HEK293 (cell line): Measurements from ENCODE around the gene TBXA2R.
"Not testable (repeated sequence)": the region's sequence is repeated elsewhere in the genome, so short reads cannot be mapped to it uniquely, and the experiment has no call there.

Source experiments
- CTCF ChIA-PET: fragments of 350-600 bp; formaldehyde crosslinking; extraction: SDS; loops from one replicate; lab custom pipeline; 2021; ENCODE audit warnings: antibody characterized with exemption; lab: Yijun Ruan, JAX
- POLR2A ChIA-PET: fragments of 300-600 bp; formaldehyde crosslinking; extraction: SDS; loops from one replicate; lab custom pipeline; 2020; ENCODE audit warnings: antibody characterized with exemption, inconsistent platforms; lab: Yijun Ruan, JAX
- H3K27ac ChIP-seq: fragments of 200-500 bp; sonication (Bioruptor generic); 2 replicates; pipeline ENCODE4 v1.5.1; 2014; ENCODE audit warnings: low read depth, low read length, control low read depth, inconsistent platforms; ENCODE audit errors: extremely low read depth
- H3K36me3 ChIP-seq, 2 experiments: fragments of 200-500 bp in 1 of 2; sonication (Bioruptor generic) in 1 of 2; 1 replicate in 1 of 2; 2 replicates in 1 of 2; pipeline ENCODE4 v1.5.1; 2014 to 2017; ENCODE audit warnings: inconsistent platforms in 2 of 2, low read length in 2 of 2; ENCODE audit not compliant: control insufficient read depth in 2 of 2, insufficient read depth in 1 of 2
- H3K4me1 ChIP-seq: fragments of 200-500 bp; sonication (Bioruptor generic); 2 replicates; pipeline ENCODE4 v1.5.1; 2014; ENCODE audit warnings: mild to moderate bottlenecking, low read length, inconsistent platforms; ENCODE audit not compliant: control insufficient read depth, insufficient read depth
- H3K4me3 ChIP-seq: 2 replicates; pipeline ENCODE4 v1.5.1; 2011; ENCODE audit warnings: low read depth, mild to moderate bottlenecking, control low read depth, low read length, moderate library complexity
- H3K9me3 ChIP-seq: fragments of 200-500 bp; sonication (Bioruptor generic); 2 replicates; pipeline ENCODE4 v1.5.1; 2014; ENCODE audit warnings: low read depth, low read length, inconsistent platforms; ENCODE audit not compliant: control insufficient read depth, insufficient read depth
- GLIS1 ChIP-seq: fragments of 450-650 bp; formaldehyde crosslinking; IDR thresholded peaks from 2 replicates; pipeline ENCODE4 v1.5.1; 2016; ENCODE audit warnings: missing biosample characterization, missing genetic modification characterization
- ZNF132 ChIP-seq: fragments of 450-650 bp; formaldehyde crosslinking; IDR thresholded peaks from 2 replicates; pipeline ENCODE4 v1.5.1; 2017; ENCODE audit warnings: missing biosample characterization, missing genetic modification characterization, borderline replicate concordance
- ZNF138 ChIP-seq: fragments of 450-650 bp; formaldehyde crosslinking; IDR thresholded peaks from 2 replicates; pipeline ENCODE4 v1.5.1; 2016; ENCODE audit warnings: missing biosample characterization, missing genetic modification characterization, borderline replicate concordance
- ZNF785 ChIP-seq: fragments of 450-650 bp; formaldehyde crosslinking; IDR thresholded peaks from 2 replicates; pipeline ENCODE4 v1.5.1; 2016; ENCODE audit warnings: missing biosample characterization, missing genetic modification characterization
- ZSCAN30 ChIP-seq: fragments of 450-650 bp; IDR thresholded peaks from 2 replicates; pipeline ENCODE4 v1.5.1; 2018; ENCODE audit warnings: missing biosample characterization, mild to moderate bottlenecking, missing genetic modification characterization, moderate library complexity
- TF ChIP-seq, protein P1 (sequence below): fragments of 450-650 bp; formaldehyde crosslinking; IDR thresholded peaks from 2 replicates; pipeline ENCODE4 v1.5.1; 2016; ENCODE audit warnings: missing biosample characterization, missing genetic modification characterization
- TF ChIP-seq, protein P2 (sequence below): fragments of 450-650 bp; formaldehyde crosslinking; IDR thresholded peaks from 2 replicates; pipeline ENCODE4 v1.5.1; 2016; ENCODE audit warnings: missing biosample characterization, missing genetic modification characterization
- TF ChIP-seq, protein P3 (sequence below): fragments of 450-650 bp; formaldehyde crosslinking; optimal IDR thresholded peaks from 2 replicates; pipeline ENCODE3; 2016; ENCODE audit warnings: missing biosample characterization, mild to moderate bottlenecking, missing genetic modification characterization
- TF ChIP-seq, protein P4 (sequence below): fragments of 450-650 bp; formaldehyde crosslinking; IDR thresholded peaks from 2 replicates; pipeline ENCODE4 v1.5.1; 2016; ENCODE audit warnings: missing biosample characterization, missing genetic modification characterization
- TF ChIP-seq, protein P5 (sequence below): fragments of 450-650 bp; formaldehyde crosslinking; IDR thresholded peaks from 2 replicates; pipeline ENCODE4 v1.5.1; 2016; ENCODE audit warnings: missing biosample characterization, missing genetic modification characterization
- TF ChIP-seq, protein P6 (sequence below): IDR thresholded peaks from 2 replicates; pipeline ENCODE4 v1.6.1; 2011; ENCODE audit warnings: mild to moderate bottlenecking, low read depth, low read length, borderline replicate concordance
- TF ChIP-seq, protein P7 (sequence below): fragments of 450-650 bp; formaldehyde crosslinking; conservative IDR thresholded peaks from 2 replicates; pipeline ENCODE4 v1.5.1; 2016; ENCODE audit warnings: low read depth, missing biosample characterization, missing genetic modification characterization
- TF ChIP-seq, protein P8 (sequence below): fragments of 450-650 bp; formaldehyde crosslinking; IDR thresholded peaks from 2 replicates; pipeline ENCODE4 v1.5.1; 2016; ENCODE audit warnings: missing biosample characterization, missing genetic modification characterization

Gene TBXA2R

DNA sequence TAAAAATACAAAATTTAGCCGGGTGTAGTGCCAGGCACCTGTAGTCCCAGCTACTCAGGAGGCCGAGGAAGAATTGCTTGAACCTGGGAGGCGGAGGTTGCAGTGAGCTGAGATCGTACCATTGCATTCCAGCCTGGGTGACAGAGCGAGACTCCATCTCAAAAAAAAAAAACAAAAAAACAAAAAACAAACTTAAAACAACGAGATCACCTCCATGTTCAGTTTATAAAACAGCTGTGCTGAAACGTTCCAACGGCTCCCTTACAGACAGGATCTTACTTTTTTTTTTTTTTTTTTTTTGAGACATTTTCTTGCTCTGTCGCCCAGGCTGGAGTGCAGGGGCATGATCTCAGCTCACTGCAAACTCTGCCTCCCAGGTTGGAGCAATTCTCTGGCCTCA, 22.1 kb upstream of the TBXA2R start:
- H3K4me1 ChIP-seq, H3K4me3 ChIP-seq, H3K9me3 ChIP-seq, CTCF ChIA-PET, H3K27ac ChIP-seq: not testable (repeated sequence)
- POLR2A ChIA-PET = interaction anchor here (0.6 kb wide), 1 partner anchor 12 kb away, joined by 3 read pairs; no protein-coding TSS in a partner anchor
- H3K36me3 ChIP-seq = peaks cover 0 to 16% of the 10 kb centered on the region in 2 experiments; a peak in 1 of 3 replicates
- TF ChIP-seq, protein P1, sequence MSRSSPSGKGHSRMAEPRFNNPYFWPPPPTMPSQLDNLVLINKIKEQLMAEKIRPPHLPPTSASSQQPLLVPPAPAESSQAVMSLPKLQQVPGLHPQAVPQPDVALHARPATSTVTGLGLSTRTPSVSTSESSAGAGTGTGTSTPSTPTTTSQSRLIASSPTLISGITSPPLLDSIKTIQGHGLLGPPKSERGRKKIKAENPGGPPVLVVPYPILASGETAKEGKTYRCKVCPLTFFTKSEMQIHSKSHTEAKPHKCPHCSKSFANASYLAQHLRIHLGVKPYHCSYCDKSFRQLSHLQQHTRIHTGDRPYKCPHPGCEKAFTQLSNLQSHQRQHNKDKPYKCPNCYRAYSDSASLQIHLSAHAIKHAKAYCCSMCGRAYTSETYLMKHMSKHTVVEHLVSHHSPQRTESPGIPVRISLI (tag by site-specific recombination) = peak; percentile 61; the same call in 1 of the 2 replicates
- peak; percentile 21; the same call in 1 of the 2 replicates for TF ChIP-seq GLIS1
- TF ChIP-seq, protein P2, sequence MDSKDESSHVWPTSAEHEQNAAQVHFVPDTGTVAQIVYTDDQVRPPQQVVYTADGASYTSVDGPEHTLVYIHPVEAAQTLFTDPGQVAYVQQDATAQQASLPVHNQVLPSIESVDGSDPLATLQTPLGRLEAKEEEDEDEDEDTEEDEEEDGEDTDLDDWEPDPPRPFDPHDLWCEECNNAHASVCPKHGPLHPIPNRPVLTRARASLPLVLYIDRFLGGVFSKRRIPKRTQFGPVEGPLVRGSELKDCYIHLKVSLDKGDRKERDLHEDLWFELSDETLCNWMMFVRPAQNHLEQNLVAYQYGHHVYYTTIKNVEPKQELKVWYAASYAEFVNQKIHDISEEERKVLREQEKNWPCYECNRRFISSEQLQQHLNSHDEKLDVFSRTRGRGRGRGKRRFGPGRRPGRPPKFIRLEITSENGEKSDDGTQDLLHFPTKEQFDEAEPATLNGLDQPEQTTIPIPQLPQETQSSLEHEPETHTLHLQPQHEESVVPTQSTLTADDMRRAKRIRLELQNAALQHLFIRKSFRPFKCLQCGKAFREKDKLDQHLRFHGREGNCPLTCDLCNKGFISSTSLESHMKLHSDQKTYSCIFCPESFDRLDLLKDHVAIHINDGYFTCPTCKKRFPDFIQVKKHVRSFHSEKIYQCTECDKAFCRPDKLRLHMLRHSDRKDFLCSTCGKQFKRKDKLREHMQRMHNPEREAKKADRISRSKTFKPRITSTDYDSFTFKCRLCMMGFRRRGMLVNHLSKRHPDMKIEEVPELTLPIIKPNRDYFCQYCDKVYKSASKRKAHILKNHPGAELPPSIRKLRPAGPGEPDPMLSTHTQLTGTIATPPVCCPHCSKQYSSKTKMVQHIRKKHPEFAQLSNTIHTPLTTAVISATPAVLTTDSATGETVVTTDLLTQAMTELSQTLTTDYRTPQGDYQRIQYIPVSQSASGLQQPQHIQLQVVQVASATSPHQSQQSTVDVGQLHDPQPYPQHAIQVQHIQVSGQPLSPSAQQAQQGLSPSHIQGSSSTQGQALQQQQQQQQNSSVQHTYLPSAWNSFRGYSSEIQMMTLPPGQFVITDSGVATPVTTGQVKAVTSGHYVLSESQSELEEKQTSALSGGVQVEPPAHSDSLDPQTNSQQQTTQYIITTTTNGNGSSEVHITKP (tag by site-specific recombination) = peak; percentile 70

DNA sequence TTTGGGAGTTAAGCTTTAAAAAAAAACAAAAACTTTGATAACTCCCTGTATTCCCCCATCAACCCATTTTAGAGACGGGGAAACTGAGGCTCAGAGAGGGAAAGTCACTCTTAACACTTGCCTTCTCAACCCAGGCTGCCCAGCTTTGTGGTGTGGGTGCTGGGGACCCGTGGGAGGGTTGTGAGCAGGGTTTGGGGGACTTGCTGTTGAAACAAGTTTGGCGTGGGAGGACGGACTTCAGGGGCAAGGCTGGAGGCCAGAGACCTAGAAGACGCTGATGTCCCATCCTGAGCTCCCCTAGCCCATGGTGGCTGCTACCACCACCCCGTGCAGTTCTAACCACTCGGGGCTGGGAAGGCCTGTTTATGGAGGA, 20.7 kb upstream of the TBXA2R start:
- Histone ChIP-seq H3K27ac (no peak overlapping the region), H3K36me3 (peaks cover 0 to 22% of the 10 kb centered on the region in 2 experiments; a peak in 2 of 3 replicates), H3K4me3 (no peak overlapping the region), H3K4me1 (no peaks in the 10 kb centered on the region), H3K9me3 (no peaks in the 10 kb centered on the region)
- CTCF ChIA-PET = interaction anchor here (0.6 kb wide), 1 partner anchor 27 kb away, joined by 3 read pairs; no protein-coding TSS in a partner anchor
- POLR2A ChIA-PET = interaction anchor here (0.5 to 1.3 kb wide), 3 partner anchors 26 to 330 kb away, joined by 3 read pairs; no protein-coding TSS in a partner anchor
- TF ChIP-seq ZNF138 (tag by site-specific recombination) = no peak
- TF ChIP-seq ZNF785 (tag by site-specific recombination) = no peak
- TF ChIP-seq, protein P3, sequence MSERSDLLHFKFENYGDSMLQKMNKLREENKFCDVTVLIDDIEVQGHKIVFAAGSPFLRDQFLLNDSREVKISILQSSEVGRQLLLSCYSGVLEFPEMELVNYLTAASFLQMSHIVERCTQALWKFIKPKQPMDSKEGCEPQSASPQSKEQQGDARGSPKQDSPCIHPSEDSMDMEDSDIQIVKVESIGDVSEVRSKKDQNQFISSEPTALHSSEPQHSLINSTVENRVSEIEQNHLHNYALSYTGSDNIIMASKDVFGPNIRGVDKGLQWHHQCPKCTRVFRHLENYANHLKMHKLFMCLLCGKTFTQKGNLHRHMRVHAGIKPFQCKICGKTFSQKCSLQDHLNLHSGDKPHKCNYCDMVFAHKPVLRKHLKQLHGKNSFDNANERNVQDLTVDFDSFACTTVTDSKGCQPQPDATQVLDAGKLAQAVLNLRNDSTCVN (tag by site-specific recombination) = no peak
- TF ChIP-seq, protein P4, sequence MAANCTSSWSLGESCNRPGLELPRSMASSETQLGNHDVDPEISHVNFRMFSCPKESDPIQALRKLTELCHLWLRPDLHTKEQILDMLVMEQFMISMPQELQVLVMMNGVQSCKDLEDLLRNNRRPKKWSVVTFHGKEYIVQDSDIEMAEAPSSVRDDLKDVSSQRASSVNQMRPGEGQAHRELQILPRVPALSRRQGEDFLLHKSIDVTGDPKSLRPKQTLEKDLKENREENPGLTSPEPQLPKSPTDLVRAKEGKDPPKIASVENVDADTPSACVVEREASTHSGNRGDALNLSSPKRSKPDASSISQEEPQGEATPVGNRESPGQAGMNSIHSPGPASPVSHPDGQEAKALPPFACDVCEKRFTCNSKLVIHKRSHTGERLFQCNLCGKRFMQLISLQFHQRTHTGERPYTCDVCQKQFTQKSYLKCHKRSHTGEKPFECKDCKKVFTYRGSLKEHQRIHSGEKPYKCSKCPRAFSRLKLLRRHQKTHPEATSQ = 0 out of 2 replicates have a peak, but pooled peaks have one; percentile 47
- TF ChIP-seq, protein P5, sequence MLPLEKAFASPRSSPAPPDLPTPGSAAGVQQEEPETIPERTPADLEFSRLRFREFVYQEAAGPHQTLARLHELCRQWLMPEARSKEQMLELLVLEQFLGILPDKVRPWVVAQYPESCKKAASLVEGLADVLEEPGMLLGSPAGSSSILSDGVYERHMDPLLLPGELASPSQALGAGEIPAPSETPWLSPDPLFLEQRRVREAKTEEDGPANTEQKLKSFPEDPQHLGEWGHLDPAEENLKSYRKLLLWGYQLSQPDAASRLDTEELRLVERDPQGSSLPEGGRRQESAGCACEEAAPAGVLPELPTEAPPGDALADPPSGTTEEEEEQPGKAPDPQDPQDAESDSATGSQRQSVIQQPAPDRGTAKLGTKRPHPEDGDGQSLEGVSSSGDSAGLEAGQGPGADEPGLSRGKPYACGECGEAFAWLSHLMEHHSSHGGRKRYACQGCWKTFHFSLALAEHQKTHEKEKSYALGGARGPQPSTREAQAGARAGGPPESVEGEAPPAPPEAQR = no peak
- TF ChIP-seq, protein P6, sequence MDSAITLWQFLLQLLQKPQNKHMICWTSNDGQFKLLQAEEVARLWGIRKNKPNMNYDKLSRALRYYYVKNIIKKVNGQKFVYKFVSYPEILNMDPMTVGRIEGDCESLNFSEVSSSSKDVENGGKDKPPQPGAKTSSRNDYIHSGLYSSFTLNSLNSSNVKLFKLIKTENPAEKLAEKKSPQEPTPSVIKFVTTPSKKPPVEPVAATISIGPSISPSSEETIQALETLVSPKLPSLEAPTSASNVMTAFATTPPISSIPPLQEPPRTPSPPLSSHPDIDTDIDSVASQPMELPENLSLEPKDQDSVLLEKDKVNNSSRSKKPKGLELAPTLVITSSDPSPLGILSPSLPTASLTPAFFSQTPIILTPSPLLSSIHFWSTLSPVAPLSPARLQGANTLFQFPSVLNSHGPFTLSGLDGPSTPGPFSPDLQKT = no peak
- TF ChIP-seq, protein P7, sequence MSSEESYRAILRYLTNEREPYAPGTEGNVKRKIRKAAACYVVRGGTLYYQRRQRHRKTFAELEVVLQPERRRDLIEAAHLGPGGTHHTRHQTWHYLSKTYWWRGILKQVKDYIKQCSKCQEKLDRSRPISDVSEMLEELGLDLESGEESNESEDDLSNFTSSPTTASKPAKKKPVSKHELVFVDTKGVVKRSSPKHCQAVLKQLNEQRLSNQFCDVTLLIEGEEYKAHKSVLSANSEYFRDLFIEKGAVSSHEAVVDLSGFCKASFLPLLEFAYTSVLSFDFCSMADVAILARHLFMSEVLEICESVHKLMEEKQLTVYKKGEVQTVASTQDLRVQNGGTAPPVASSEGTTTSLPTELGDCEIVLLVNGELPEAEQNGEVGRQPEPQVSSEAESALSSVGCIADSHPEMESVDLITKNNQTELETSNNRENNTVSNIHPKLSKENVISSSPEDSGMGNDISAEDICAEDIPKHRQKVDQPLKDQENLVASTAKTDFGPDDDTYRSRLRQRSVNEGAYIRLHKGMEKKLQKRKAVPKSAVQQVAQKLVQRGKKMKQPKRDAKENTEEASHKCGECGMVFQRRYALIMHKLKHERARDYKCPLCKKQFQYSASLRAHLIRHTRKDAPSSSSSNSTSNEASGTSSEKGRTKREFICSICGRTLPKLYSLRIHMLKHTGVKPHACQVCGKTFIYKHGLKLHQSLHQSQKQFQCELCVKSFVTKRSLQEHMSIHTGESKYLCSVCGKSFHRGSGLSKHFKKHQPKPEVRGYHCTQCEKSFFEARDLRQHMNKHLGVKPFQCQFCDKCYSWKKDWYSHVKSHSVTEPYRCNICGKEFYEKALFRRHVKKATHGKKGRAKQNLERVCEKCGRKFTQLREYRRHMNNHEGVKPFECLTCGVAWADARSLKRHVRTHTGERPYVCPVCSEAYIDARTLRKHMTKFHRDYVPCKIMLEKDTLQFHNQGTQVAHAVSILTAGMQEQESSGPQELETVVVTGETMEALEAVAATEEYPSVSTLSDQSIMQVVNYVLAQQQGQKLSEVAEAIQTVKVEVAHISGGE (tag by site-specific recombination) = no peak
- TF ChIP-seq, protein P8, sequence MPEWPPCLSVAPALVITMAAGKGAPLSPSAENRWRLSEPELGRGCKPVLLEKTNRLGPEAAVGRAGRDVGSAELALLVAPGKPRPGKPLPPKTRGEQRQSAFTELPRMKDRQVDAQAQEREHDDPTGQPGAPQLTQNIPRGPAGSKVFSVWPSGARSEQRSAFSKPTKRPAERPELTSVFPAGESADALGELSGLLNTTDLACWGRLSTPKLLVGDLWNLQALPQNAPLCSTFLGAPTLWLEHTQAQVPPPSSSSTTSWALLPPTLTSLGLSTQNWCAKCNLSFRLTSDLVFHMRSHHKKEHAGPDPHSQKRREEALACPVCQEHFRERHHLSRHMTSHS (tag by site-specific recombination) = no peak
- TF ChIP-seq ZSCAN30 (tag by site-specific recombination) = peak; percentile 52; the same call in 1 of the 2 replicates
- no peak for TF ChIP-seq ZNF132 (tag by site-specific recombination)
- TF ChIP-seq, protein P2 (tag by site-specific recombination) = no peak
